CD4-positive, alpha-beta T cell treated with Interleukin-6 for 4 hours (primary cell): Measurements from ENCODE around the gene PIGBOS1.
A peak's percentile ranks its signal among the peaks of the same experiment; 100 is the strongest.
"Not testable (repeated sequence)": the region's sequence is repeated elsewhere in the genome, so short reads cannot be mapped to it uniquely, and the experiment has no call there.

Source experiments
- DNase-seq: peaks from one replicate; pipeline ENCODE4 v3.0.0-alpha.2; 2020; ENCODE audit warnings: mixed read lengths

PIGBOS1 gene, protein sequence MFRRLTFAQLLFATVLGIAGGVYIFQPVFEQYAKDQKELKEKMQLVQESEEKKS

DNA sequence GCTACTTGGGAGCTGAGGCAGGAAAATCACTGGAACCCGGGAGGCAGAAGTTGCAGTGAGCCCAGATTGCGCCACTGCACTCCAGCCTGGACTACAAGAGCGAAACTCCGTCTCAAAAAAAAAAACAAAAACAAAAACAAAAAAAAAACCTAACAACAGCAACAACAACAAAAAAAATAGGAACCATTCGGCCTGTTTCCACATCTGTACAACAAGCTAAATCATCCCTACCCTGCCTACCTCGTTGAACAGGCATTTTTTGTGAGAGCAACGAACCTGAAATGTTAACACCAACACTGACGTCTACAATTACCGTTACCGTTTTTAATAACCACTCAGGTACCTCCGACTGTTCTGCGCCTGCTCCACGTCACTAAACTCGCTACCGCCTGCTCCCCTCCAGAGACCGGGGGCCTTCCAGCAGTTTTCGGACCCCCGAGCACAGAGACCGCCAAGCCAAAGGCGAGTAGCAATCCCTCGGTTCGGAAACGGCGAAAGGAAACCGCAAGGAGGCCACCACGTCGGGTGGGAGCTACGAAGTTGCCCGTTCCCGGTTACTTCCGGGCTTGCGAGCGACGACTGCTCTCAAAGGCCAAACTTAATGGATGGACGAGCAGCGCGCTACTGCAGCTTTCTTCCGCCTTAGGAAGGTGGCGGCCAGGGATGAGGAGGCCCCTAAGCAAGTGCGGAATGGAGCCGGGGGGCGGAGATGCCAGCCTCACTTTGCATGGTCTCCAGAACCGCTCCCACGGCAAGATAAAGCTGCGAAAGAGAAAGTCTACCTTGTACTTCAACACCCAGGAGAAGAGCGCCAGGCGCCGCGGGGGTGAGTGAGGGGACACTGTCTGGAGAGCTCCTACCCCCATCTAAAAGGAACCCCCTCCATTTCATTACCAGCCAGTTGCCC, at the start of gene PIGBOS1, which contains the start of gene PIGB:
Gene PIGBOS1 (minus strand): TSS at position 536 of the 907 bp plus-strand sequence. CDS start 1,331 bp downstream, outside the sequence.
Gene PIGB (plus strand): TSS at position 635 of the 907 bp plus-strand sequence. CDS start 29 bp downstream, at position 664.
- DNase-seq = peak; percentile 79

DNA sequence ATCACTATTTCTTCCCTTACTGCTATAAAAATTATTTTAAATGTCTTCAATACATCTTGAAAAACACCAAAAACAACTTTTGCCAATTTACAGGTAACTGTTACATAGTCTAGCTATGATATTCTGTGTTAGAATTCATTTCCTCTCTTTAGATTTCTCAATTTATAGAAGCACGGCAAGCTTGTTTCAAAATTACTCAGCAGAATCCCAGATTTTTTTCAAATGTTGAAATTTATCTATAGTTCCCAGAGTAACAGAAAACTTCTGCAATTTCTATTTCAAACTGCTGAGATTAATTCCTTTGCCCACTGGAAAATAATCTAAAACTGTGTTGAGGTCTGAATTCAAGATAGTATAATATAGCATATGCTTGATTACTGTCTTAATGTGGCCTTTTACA, 48.1 kb upstream of the PIGBOS1 start:
- no peak for DNase-seq

DNA sequence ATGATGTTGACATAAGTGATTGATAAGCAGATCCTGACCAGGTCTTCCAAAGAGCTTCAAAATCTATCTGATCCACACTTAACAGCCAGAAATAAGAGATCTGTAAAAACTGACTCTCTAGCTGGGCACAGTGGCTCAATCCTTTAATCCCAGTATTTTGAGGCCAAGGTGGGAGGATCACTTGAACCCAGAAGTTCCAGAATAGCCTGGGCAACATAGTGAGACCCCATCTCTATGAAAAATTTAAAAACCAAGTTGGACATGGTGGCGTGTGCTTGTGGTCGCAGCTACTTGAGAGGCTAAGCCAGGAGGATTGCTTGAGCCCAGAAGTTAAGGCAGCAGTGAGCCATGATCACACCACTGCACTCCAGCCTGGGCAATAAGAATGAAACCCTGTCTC, 43.7 kb upstream of the PIGBOS1 start:
- no peak for DNase-seq

DNA sequence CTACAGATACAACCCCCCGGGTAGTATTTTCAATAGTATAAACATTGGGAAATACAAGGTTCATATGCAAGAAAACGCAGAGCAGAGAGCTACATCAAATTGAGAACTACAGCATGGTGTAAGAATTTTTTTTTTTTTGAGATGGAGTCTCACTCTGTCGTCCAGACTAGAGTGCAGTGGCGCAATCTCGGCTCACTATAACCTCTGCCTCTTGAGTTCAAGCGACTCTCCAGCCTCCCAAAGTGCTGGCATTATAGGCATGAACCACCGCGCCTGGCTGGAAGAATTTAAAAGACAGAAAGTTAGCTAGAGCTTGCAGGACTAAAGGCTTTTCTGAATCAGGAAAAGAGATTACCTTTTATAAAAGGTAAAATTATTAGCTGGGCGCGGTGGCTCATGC, 42.1 kb upstream of the PIGBOS1 start:
- no peak for DNase-seq

DNA sequence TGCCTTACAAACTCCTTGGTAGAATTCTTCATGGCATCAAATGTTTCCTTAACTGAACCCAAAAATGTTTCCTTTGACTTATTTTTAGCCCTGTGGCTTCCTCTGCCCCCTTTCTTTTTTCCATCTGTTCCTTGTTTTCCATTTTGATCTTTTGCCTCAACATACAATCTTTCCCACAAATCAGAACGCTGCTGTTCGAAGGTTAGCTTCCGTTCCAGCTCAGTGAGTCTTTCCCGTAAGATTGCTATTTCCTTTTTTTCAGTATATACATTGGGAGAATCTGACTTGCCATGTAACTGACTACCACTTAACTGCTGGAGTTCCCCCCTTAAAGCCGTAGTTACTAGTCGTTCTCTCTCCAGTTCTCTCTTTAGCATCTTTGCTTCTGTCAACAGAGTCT, 41.3 kb upstream of the PIGBOS1 start:
- no peak for DNase-seq

DNA sequence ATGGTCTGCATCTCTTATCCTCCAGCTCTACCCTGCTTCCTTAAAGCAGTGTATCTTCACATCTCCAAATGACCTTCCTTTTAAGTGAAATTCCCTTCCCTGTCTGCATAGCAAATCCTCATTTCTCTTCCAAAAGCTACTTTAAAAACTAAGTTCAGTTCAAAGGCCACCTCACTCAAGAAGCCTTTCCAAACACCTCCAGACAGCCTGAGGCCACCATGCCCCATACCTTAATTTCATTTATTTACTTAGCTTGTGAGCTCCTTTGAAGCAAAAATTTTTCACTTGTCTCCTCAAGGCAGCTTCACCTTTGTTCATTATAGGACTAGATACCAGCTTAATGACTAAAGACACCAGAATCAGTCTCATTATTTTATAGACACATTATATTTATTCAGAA, 39.5 kb upstream of the PIGBOS1 start:
- DNase-seq = no peak

DNA sequence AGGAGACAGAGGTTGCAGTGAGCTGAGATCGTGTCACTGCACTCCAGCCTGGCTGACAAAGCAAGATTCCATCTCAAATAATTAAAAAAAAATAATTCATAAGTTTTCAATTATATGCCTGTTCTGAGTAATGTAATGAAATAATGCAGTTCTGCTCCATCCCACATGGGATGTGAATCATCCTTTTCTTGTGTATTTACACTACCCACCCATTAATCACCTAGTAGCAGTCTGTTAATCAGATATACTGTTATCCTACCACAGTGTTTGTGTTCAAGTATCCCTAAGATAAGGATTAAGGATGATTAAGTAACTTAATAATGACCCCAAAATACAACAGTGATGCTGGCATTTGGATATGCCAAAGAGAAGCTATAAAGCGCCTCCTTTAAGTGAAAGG, 38.9 kb upstream of the PIGBOS1 start:
- DNase-seq = no peak

DNA sequence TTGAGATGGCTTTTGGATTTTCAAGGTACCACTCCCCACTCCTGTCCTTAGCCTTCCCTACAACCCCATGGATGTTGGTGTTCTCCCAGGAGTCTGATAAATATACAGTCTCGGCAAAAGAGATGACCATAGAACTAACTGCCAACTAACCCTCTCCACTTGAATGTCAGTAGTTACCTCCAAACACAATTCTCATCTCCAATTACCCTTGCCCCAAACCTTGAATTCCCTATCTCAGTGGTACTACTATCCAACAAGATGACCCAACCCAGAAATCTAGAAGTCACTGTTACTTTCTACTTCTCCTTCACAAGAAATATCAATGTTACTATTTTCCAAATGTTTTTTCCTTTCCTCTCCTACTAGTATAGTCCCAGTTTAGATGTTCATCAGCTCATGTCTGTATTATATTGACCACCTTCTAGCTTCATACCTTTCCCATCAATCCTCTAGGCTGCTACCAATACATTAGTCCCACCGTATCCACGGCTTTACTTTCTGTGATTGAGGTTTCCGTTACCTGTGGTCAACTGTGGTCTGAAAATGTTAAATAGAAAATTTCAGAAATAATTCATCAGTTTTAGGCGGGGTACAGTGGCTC, 38.2 kb upstream of the PIGBOS1 start:
- no peak for DNase-seq

DNA sequence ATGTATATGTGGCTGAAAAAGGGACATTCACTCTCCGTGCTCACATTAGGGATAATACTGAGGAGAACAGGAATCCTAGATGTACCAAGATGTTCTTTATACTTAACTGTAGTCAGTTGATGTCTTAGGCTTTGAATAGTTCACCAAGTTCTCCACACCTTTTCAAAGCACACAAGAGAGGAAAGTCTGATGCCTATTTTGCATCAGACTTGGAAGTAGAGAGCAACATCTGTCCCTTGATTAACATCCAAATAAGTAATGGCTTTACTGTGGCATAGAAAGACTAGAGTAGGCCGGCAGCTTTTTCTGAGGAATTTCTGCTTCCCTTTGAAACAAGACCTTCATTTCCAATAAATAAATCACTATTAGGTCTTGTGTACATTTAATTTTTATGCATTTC, 34.1 kb upstream of the PIGBOS1 start:
- no peak for DNase-seq

DNA sequence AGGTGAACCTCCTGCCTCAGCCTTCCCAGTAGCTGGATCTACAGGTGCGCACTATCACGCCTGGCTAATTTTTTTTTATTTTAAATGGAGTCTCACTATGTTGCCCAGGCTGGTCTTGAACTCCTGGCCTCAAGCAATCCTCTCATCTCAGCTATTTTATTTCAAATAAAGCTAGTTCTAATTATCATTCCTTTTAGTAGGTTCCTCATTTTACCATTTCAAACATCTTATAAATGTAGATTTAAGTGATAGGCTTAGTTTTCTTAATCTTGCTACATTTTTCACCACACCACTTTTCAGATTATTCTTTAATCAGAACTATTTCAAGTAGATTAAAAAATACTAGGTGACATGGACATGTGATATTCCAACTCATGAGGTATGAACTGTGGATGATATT, 30.4 kb upstream of the PIGBOS1 start:
- no peak for DNase-seq

DNA sequence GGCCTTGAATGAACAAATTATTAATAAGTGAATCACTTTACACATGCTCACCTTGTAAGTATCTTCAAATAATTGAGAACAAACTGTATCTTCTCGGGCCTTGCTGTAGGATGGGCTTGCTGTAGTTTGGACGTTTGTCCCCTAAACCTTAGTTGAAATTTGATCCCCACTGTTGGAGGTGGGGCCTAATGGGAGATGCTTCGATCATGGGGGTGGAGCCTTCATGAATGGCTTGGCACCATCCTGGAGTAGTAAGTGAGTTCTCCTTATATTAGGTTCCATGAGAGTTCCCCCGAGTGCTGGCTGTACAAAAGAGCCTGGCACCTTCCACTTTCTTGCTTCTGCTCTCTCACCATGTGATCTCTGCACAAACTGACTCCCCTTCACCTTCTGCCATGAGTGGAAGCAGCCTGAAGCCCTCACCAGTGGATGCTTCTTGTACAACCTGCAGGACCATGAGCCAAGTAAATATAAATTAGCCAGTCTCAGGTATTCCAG, 29.4 kb upstream of the PIGBOS1 start:
- no peak for DNase-seq

DNA sequence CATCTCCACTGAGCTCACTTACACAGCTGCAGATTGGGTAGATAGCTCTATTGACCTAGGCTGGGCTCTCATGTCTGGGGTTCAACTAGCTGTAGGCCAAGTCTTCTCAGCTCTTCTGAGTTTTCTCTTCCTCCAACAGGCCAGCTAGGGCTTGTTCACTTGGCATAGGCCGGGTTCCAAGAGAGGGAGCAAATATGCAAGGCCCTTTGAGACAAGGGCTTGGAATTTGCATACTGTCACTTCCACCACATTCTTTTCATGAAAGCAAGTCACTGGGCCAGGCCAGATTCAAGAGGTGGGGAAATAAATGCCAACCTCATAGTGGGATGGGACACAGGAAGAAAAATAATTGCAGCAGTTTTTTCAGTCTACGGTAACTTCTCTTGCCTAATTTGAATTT, 25.3 kb upstream of the PIGBOS1 start:
- DNase-seq = no peak

DNA sequence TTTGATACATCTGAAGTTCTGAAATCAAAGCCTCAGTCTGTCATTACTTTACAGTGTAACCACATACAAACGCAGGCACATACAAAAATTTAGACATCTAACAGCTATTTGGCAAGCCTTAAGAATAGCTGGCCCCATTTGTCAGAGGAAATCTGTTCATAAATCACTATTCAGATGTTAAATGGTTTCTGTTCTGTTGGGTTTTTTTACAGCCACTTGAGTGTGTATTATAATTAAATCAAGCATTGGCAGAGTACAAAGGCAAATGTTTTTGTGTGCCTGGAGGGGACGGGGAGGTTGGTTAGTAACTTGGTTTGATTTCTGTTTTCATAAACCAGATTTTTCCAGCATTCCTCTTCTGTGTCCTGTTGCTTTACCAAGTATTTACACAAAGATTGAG, 24.2 kb upstream of the PIGBOS1 start:
- no peak for DNase-seq

DNA sequence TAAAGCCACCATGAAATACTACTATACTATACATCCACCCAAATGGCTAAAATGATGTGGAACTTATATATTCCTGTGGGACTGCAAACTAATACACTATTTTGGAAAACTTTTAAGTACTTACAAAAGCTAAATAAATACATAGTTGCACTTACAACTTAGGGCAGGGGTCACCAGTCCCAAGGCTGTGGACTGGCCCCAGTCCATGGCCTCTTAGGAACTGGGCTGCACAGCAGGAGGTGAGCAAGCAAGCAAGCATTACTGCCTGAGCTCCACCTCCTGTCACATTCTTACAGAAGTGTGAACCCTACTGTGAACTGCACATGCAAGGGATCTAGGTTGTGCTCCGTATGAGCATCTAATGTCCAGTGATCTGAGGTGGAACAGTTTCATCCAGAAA, 18.2 kb upstream of the PIGBOS1 start:
- DNase-seq = no peak

DNA sequence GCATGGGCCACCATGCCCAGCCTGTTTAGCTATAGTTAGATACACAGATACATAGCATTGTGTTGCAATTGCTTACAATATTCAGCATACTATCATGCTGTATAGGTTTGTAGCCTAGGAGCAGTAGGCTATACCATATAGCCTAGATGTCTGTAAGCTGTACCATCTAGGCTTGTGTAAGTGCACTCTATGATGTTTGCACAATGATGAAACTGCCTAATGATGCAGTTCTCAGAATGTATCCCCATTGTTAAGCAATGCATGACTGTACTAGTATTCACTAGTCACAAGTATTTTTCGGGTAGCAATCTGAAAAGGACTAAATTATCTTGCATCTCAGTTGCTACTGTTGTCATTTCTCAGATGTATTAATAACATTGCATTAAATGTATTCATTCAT, 16.1 kb upstream of the PIGBOS1 start:
- no peak for DNase-seq

DNA sequence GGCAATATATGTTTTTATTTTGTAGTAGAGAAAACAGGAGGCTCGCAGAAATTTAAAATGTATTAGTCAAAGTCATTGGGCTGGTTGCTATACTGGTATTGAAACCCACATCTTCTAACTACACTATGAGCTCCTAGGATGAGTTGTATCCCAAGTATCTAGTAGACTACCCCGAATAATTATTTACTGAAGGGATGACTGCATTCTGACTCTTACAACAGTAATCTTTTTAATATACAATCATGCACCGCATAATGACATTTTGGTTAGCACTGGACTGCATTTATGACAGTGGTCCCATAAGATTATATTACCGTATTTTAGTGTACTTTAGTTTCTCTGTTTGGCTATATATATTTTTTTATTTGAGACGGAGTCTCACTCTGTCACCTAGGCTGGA, 15.4 kb upstream of the PIGBOS1 start:
- DNase-seq = no peak

DNA sequence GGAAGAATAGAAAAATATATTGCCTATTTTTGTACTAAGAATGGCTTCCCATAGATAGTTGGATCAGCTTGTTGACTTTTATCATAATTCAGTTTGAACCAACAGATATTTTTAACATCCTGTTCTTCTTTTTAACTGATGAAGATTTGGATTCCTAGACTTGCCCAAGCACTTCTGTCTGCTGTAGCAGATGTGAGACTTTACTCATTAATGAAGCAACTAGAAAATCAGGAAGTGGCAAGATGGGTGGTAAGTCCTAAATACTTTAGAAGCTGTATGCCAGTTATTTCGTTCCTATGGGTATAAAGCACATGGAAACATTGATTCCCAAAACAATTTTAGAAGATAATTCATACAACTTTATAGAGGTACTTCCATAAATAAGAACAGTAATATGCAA, 8.5 kb upstream of the PIGBOS1 start:
- DNase-seq = no peak

DNA sequence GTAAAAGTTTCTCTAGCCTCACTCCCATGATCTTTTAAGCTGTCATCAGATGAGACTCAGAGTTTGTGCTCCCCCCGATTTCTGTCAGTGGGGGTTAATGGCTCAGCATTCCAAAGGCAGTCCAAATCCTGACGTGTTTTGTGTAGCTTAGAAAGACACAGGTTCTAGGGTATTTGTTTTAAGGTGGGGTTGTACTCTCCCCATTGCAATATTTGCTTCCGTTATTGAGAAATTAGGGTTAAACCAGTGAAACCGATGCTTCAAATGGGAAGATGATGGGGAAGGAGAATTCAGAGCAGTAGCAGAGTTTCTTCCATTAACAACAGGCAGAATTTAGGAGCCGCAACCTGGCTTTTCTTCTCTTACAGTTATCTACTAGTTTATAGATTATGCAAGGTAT, 3.5 kb upstream of the PIGBOS1 start:
- DNase-seq = no peak

DNA sequence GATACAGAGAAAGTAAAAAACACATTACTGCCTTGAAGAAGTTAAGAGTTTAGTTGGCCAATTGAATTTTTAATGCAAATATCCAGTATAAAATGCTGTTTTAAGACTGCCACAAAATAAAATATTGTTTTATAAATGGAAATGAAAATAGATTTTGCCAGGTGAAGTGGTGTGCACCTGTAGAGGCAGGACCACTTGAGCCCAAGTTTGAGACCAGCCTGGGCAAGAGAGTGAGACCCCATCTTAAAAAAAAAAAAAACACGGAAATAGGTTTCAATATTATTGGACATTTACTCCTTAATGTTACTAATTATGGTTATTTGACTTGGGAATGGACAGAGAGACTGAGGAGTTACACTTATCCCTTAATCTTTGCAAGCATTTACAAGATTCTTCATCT, 2.0 kb upstream of the PIGBOS1 start:
- DNase-seq = no peak

DNA sequence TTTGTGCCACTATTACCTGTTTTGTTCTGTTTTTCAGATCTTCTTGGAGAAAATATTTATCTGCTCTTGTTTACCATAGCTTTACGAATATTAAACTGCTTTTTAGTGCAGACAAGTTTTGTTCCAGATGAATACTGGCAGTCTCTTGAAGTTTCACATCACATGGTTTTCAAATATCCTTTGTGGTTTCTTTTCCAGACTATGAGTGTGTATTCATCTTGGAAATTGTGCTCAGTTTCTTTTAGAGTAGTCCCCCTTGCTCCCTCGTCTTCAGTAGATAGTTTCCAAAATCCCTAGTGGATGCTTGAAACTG, 1.3 kb upstream of the PIGBOS1 start:
- DNase-seq = no peak

DNA sequence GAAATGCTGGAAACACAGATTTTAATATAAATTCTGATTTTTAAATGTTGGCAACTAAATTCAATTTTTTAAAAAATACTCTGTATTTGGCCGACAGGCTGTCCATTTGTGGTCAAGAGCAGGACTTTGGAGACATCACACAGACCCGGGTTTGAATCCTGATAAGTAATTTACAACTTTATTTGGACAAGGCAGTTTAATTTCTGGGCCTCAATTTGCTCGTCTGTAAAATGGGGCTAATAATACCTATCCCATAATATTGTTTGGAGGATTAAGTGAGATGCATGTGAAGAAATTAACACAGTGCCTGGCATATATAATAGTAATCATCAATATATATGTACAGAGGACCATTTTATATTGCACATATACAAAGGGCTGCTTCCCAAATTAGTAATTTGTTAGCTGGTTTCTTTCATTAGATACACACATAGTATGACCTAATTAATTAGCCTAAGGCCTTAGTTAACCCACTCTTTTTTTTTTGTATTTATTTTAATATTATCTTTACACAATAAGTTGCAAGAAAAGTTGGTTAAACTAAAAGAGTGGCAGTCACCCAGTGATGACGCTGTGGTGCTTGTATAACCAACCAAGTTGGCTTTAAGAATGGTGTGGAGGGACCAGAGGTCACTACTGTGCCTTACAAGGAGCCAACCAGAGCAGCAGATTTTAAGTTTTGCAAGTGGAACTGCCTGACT, 764 bp upstream of the PIGBOS1 start:
- DNase-seq = no peak

DNA sequence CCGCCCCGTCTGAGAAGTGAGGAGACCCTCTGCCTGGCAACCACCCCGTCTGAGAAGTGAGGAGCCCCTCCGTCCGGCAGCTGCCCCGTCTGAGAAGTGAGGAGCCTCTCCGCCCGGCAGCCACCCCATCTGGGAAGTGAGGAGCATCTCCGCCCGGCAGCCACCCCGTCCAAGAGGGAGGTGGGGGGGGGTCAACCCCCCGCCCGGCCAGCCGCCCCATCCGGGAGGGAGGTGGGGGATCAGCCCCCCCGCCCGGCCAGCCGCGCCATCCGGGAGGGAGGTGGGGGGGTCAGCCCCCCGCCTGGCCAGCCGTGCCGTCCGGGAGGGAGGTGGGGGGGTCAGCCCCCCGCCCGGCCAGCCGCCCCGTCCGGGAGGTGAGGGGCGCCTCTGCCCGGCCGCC, 16.1 kb downstream of the PIGBOS1 start:
- not testable (repeated sequence) for DNase-seq

DNA sequence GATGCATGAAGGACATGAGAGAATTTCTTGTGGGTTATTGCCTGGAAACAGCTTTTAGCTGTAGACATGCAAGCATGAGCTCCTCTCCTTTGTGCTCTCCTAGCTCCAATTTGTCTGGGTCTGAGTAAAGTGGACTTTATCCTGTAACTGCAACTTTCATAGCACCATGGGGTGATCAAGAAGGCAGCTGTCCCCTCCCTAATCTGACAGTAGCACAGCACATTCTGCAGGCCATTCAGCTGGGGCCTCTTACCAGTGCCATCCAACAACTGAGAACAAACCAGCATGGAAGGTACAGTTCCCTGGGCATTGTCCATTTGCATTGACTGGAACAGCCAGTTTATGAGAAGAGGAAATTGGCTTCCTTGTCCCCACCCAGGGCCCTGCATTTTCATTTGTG, 21.6 kb downstream of the PIGBOS1 start:
- DNase-seq = no peak
